ENCODE results near the gene TRAF1. TPM values are rescaled to one million over a fixed set of nuclear protein-coding genes. Genes with fewer than 3 reads are reported as not detected.

The TRAF1 gene
- total and polyA plus RNA-seq, 10 of the 15 experiments (the other 5 are each of a cell fraction or from before 2014, with no cell fraction given): 13.8 to 163 (median 128) TPM

DNA sequence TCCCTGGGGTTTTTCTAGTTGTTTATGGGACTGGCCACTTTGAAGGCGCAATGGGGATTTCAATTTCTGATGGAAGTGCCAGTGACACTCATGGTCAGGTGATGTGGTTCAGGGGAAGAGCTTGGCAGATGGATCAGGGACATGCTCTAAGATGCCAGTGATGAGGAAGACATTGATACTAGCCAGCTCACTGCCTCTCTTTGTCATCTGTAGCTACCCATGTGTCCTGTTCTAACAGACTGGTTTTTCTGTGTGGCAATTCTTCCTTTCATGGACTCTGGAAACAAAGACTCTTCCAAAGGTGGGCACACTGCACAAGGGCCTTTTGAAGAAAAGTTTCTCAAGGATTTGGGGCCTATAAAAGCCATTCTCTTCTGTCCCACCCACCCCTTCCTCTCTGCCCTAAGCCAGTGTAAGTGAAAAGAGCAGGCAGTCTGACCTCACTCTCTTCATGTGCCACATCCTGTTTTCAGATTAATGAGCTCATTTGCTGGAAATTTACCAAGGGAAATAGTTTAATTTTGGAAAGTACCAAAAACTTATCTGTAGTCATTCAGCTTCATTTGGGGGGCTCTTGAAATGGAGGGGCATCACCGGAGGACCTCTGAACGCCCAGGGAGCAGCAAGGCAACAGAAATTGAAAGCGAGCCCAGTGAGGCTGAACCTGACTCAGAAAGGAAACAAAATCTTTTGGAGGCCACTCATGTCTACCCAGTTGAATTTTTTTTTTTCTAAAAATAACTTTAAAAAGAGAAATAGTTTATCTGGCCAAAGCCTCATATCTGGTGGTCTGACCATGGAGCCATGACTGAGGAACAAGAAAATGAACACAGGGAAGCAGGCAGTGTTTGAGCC is 4.9 kb upstream of the TRAF1 start:
- Histone ChIP-seq H3K9ac (ENCODE audit: control insufficient read depth, insufficient read depth, low read length) (peak overlapping the region; percentile 59), H3K4me2 (ENCODE audit: control insufficient read depth, insufficient read depth) (peak overlapping the region; percentile 84), H3K27ac (ENCODE audit: control insufficient read depth, insufficient read depth) (peak overlapping the region; percentile 96), H3K36me3 (ENCODE audit: control insufficient read depth in 2 of 2, insufficient read depth in 2 of 2, low read length in 1 of 2) (no peaks in the 10 kb centered on the region), H3K27me3 (replicated peaks in 1 of 2; ENCODE audit: control insufficient read depth in 2 of 2, insufficient read depth in 2 of 2, low read length in 1 of 2) (no peaks in the 10 kb centered on the region), H3K79me2 (ENCODE audit: control insufficient read depth, insufficient read depth, low read length) (peaks cover 48% of the 10 kb centered on the region), H3K4me1 (ENCODE audit: control insufficient read depth, insufficient read depth, low read length) (peaks cover 73% of the 10 kb centered on the region), H4K20me1 (ENCODE audit: control insufficient read depth, insufficient read depth) (no peaks in the 10 kb centered on the region), H2AFZ (ENCODE audit: control insufficient read depth, low read depth, low read length) (no peak overlapping the region), H3K9me3 (replicated peaks; ENCODE audit: control insufficient read depth, insufficient read depth, low read length) (no peaks in the 10 kb centered on the region), H3K4me3 (peak overlapping the region; percentile 23; the same call in 1 of the 2 replicates)
- ATAC-seq (peak; percentile 58), DNase-seq (ENCODE audit: low read depth, low spot score) (peak; percentile 93), FAIRE-seq (peak; percentile 92)
- CTCF ChIA-PET: interaction anchor here (0.6 to 11.9 kb wide), 12 partner anchors 9 to 231 kb away, joined by 3 to 110 read pairs (median 6); no protein-coding TSS in a partner anchor
- SMC1A ChIA-PET (ENCODE audit: uncharacterized antibody, unreplicated experiment): interaction anchor here (0.6 to 26.1 kb wide), 17 partner anchors 10 to 280 kb away, joined by 3 to 522 read pairs (median 4); no protein-coding TSS in a partner anchor
- WGBS (ENCODE audit: insufficient coverage, insufficient replicate concordance, low lambda C conversion rate, missing lambda C conversion rate): 1% methylated on average over 4 of the region's 4 CpGs
- in situ Hi-C loops (cut with MboI): no loop called here
- POLR2A ChIA-PET: interaction anchor here (0.8 to 18.1 kb wide), 11 partner anchors 10 to 270 kb away, joined by 3 to 383 read pairs (median 4); partner anchors contain the start of genes FBXW2 and RAB14
- intact Hi-C loops (cut with micrococcal nuclease; ENCODE audit: unreplicated experiment): loop anchor here (2.0 to 5.0 kb wide), 3 partner anchors 55 to 141 kb away; partner anchors contain the start of genes CNTRL, FBXW2 and PHF19
- TSS peak; percentile 87 for BruUV-seq (replicated peaks)
- RAD21 ChIA-PET (ENCODE audit: unreplicated experiment): interaction anchor here (0.7 to 11.7 kb wide), 21 partner anchors 10 to 422 kb away, joined by 3 to 196 read pairs (median 4); partner anchors contain the start of genes PHF19 and TRAF1
- TF ChIP-seq, protein P1, sequence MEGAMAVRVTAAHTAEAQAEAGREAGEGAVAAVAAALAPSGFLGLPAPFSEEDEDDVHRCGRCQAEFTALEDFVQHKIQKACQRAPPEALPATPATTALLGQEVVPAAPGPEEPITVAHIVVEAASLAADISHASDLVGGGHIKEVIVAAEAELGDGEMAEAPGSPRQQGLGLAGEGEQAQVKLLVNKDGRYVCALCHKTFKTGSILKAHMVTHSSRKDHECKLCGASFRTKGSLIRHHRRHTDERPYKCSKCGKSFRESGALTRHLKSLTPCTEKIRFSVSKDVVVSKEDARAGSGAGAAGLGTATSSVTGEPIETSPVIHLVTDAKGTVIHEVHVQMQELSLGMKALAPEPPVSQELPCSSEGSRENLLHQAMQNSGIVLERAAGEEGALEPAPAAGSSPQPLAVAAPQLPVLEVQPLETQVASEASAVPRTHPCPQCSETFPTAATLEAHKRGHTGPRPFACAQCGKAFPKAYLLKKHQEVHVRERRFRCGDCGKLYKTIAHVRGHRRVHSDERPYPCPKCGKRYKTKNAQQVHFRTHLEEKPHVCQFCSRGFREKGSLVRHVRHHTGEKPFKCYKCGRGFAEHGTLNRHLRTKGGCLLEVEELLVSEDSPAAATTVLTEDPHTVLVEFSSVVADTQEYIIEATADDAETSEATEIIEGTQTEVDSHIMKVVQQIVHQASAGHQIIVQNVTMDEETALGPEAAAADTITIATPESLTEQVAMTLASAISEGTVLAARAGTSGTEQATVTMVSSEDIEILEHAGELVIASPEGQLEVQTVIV (IDR thresholded peaks at IDR 0.05; ENCODE audit: borderline replicate concordance, partially characterized antibody): no peak
- TF ChIP-seq HDAC6 (IDR thresholded peaks at IDR 0.05; ENCODE audit: unreplicated experiment) (no peak), SREBF2 (IDR thresholded peaks at IDR 0.05; ENCODE audit: low read length) (no peak), EP300 (IDR thresholded peaks at IDR 0.05; ENCODE audit: borderline replicate concordance in 1 of 2, control insufficient read depth in 1 of 2, low read depth in 2 of 2, low read length in 2 of 2) (peak; percentile 74 to 87; a peak in 3 of 4 replicates), HCFC1 (IDR thresholded peaks at IDR 0.05; ENCODE audit: low read length) (no peak), FOXK2 (IDR thresholded peaks at IDR 0.05) (no peak), TCF7 (IDR thresholded peaks at IDR 0.05; ENCODE audit: borderline replicate concordance) (no peak), NFYB (IDR thresholded peaks at IDR 0.05; ENCODE audit: insufficient read depth, low read depth, low read length) (0 out of 2 replicates have a peak, but pooled peaks have one; percentile 6), POLR2AphosphoS5 (IDR thresholded peaks at IDR 0.05; ENCODE audit: low read length) (peak; percentile 90), YY1 (IDR thresholded peaks at IDR 0.05; ENCODE audit: low read depth, low read length) (peak; percentile 67), ETV6 (conservative IDR thresholded peaks at IDR 0.05 in 1 of 2, IDR thresholded peaks at IDR 0.05 in 1 of 2; ENCODE audit: borderline replicate concordance in 1 of 2, low read depth in 1 of 2) (peak in 1 of 2 experiments; percentile 79; a peak in 2 of 4 replicates)
- TF ChIP-seq, protein P2, sequence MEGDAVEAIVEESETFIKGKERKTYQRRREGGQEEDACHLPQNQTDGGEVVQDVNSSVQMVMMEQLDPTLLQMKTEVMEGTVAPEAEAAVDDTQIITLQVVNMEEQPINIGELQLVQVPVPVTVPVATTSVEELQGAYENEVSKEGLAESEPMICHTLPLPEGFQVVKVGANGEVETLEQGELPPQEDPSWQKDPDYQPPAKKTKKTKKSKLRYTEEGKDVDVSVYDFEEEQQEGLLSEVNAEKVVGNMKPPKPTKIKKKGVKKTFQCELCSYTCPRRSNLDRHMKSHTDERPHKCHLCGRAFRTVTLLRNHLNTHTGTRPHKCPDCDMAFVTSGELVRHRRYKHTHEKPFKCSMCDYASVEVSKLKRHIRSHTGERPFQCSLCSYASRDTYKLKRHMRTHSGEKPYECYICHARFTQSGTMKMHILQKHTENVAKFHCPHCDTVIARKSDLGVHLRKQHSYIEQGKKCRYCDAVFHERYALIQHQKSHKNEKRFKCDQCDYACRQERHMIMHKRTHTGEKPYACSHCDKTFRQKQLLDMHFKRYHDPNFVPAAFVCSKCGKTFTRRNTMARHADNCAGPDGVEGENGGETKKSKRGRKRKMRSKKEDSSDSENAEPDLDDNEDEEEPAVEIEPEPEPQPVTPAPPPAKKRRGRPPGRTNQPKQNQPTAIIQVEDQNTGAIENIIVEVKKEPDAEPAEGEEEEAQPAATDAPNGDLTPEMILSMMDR (IDR thresholded peaks at IDR 0.05 in 2 of 3, conservative IDR thresholded peaks at IDR 0.05 in 1 of 3; ENCODE audit: control insufficient read depth in 2 of 3, extremely low read depth in 1 of 3, insufficient read depth in 1 of 3, low read depth in 3 of 3, low read length in 3 of 3): no peak
- TF ChIP-seq, protein P3, sequence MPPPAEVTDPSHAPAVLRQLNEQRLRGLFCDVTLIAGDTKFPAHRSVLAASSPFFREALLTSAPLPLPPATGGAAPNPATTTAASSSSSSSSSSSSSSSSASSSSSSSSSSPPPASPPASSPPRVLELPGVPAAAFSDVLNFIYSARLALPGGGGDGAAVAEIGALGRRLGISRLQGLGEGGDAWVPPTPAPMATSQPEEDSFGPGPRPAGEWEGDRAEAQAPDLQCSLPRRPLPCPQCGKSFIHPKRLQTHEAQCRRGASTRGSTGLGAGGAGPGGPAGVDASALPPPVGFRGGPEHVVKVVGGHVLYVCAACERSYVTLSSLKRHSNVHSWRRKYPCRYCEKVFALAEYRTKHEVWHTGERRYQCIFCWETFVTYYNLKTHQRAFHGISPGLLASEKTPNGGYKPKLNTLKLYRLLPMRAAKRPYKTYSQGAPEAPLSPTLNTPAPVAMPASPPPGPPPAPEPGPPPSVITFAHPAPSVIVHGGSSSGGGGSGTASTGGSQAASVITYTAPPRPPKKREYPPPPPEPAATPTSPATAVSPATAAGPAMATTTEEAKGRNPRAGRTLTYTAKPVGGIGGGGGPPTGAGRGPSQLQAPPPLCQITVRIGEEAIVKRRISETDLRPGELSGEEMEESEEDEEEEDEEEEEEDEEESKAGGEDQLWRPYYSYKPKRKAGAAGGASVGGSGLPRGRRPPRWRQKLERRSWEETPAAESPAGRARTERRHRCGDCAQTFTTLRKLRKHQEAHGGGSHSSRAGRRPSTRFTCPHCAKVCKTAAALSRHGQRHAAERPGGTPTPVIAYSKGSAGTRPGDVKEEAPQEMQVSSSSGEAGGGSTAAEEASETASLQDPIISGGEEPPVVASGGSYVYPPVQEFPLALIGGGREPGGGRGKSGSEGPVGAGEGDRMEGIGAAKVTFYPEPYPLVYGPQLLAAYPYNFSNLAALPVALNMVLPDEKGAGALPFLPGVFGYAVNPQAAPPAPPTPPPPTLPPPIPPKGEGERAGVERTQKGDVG (CRISPR knock-in tag; IDR thresholded peaks at IDR 0.05): no peak; the same call in 1 of the 2 replicates
